GM15510 (cell line): Measurements from ENCODE around the gene TBC1D30.

Experiments
- POLR2A ChIP-seq: IDR thresholded peaks from 3 replicates; pipeline ENCODE4 v1.6.1; 2011; ENCODE audit warnings: borderline replicate concordance; ENCODE audit not compliant: insufficient read length; ENCODE audit errors: extremely low read depth

TBC1D30 gene

GRCh38 chr12:64912516-64913255, 88.2 kb downstream of the TBC1D30 start:
- TF ChIP-seq POLR2A, result no peak

GRCh38 chr12:64915242-64915641, 90.8 kb downstream of the TBC1D30 start:
- TF ChIP-seq POLR2A, result no peak

GRCh38 chr12:64916411-64917261, 92.2 kb downstream of the TBC1D30 start:
- TF ChIP-seq POLR2A, result no peak

GRCh38 chr12:64918344-64918743, 93.9 kb downstream of the TBC1D30 start:
- TF ChIP-seq POLR2A, result no peak

- no peak for TF ChIP-seq POLR2A
Measured at GRCh38 chr12:64918801-64919200, 94.4 kb downstream of the TBC1D30 start.

GRCh38 chr12:64922853-64923252, 98.4 kb downstream of the TBC1D30 start:
- TF ChIP-seq POLR2A, result no peak

- no peak for TF ChIP-seq POLR2A
Measured at GRCh38 chr12:64923536-64923935, 99.1 kb downstream of the TBC1D30 start.
